ENCODE results near the gene PLCB1. TPM values are rescaled to one million over a fixed set of nuclear protein-coding genes. Genes with fewer than 3 reads are reported as not detected.

The PLCB1 gene
- total and polyA plus RNA-seq, 2 experiments from 2014 or later = 14.9 to 20.7 TPM

GRCh38 chr20:8756410-8756809, 624.3 kb downstream of the PLCB1 start:
- Histone ChIP-seq H3K36me3 (ENCODE audit: insufficient read depth) (no peaks in the 10 kb centered on the region), H4K20me1 (replicated peaks; ENCODE audit: insufficient read depth) (no peaks in the 10 kb centered on the region), H3K79me2 (replicated peaks; ENCODE audit: insufficient read depth) (no peaks in the 10 kb centered on the region), H3K27me3 (ENCODE audit: insufficient read depth) (no peaks in the 10 kb centered on the region), H3K4me1 (ENCODE audit: insufficient read depth) (no peaks in the 10 kb centered on the region), H3K9me2 (ENCODE audit: insufficient read depth) (no peaks in the 10 kb centered on the region), H3K4me2 (no peak overlapping the region), H3K4me3 (no peak overlapping the region), H3K27ac (ENCODE audit: low read depth) (no peak overlapping the region), H3F3A (replicated peaks; ENCODE audit: low read depth) (no peaks in the 10 kb centered on the region), H2AFZ (no peak overlapping the region)
- H3K9me3 Mint-ChIP-seq = no peaks in the 10 kb centered on the region
- peak overlapping the region; percentile 31 for H3K27ac Mint-ChIP-seq
- no peak overlapping the region for H3K4me3 Mint-ChIP-seq
- no peak for ATAC-seq
- peaks cover 2% of the 10 kb centered on the region for H3K27me3 Mint-ChIP-seq (ENCODE audit: insufficient read depth, low read depth, poor library complexity)
- no peak for TF ChIP-seq NANOG (IDR thresholded peaks at IDR 0.05; ENCODE audit: borderline replicate concordance)
- TF ChIP-seq EZH2 (IDR thresholded peaks at IDR 0.05; ENCODE audit: low read depth, unreplicated experiment) = no peak
- TF ChIP-seq POLR2AphosphoS5 (IDR thresholded peaks at IDR 0.05; ENCODE audit: low read depth) = no peak
- no peak for TF ChIP-seq JUNB (IDR thresholded peaks at IDR 0.05; ENCODE audit: unreplicated experiment)
- no peak for TF ChIP-seq ZNF462 (CRISPR knock-in tag; IDR thresholded peaks at IDR 0.05)
- TF ChIP-seq ZNF331 (CRISPR knock-in tag; IDR thresholded peaks at IDR 0.05; ENCODE audit: low read depth) = no peak
- no peak for TF ChIP-seq CREB1 (CRISPR knock-in tag; IDR thresholded peaks at IDR 0.05; ENCODE audit: low read depth)
- TF ChIP-seq, protein P1, sequence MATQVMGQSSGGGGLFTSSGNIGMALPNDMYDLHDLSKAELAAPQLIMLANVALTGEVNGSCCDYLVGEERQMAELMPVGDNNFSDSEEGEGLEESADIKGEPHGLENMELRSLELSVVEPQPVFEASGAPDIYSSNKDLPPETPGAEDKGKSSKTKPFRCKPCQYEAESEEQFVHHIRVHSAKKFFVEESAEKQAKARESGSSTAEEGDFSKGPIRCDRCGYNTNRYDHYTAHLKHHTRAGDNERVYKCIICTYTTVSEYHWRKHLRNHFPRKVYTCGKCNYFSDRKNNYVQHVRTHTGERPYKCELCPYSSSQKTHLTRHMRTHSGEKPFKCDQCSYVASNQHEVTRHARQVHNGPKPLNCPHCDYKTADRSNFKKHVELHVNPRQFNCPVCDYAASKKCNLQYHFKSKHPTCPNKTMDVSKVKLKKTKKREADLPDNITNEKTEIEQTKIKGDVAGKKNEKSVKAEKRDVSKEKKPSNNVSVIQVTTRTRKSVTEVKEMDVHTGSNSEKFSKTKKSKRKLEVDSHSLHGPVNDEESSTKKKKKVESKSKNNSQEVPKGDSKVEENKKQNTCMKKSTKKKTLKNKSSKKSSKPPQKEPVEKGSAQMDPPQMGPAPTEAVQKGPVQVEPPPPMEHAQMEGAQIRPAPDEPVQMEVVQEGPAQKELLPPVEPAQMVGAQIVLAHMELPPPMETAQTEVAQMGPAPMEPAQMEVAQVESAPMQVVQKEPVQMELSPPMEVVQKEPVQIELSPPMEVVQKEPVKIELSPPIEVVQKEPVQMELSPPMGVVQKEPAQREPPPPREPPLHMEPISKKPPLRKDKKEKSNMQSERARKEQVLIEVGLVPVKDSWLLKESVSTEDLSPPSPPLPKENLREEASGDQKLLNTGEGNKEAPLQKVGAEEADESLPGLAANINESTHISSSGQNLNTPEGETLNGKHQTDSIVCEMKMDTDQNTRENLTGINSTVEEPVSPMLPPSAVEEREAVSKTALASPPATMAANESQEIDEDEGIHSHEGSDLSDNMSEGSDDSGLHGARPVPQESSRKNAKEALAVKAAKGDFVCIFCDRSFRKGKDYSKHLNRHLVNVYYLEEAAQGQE (IDR thresholded peaks at IDR 0.05; ENCODE audit: unreplicated experiment) = no peak
- no peak for TF ChIP-seq CTCF (conservative IDR thresholded peaks at IDR 0.05; ENCODE audit: low read depth in 2 of 2)
- TF ChIP-seq ZNF114 (CRISPR knock-in tag; IDR thresholded peaks at IDR 0.05) = no peak
- TF ChIP-seq, protein P2, sequence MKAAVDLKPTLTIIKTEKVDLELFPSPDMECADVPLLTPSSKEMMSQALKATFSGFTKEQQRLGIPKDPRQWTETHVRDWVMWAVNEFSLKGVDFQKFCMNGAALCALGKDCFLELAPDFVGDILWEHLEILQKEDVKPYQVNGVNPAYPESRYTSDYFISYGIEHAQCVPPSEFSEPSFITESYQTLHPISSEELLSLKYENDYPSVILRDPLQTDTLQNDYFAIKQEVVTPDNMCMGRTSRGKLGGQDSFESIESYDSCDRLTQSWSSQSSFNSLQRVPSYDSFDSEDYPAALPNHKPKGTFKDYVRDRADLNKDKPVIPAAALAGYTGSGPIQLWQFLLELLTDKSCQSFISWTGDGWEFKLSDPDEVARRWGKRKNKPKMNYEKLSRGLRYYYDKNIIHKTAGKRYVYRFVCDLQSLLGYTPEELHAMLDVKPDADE (IDR thresholded peaks at IDR 0.05) = no peak
- no peaks in the 10 kb centered on the region for H3K36me3 Mint-ChIP-seq (ENCODE audit: low read depth)
- no peak for DNase-seq (ENCODE audit: low spot score)
- no peaks in the 10 kb centered on the region for H3K4me1 Mint-ChIP-seq
